GM18868 (cell line): ENCODE measurements around the gene MYO1E.
"Not testable (repeated sequence)": the region's sequence is repeated elsewhere in the genome, so short reads cannot be mapped to it uniquely, and the experiment has no call there.

Experiments used
- ATAC-seq: cut with Tn5 transposase; IDR thresholded peaks from one replicate; pipeline ENCODE4 v1.9.1; 2021; ENCODE audit warnings: mild to moderate bottlenecking, moderate library complexity; ENCODE audit not compliant: unreplicated experiment

The MYO1E gene

GRCh38 chr15:59387196-59387878, 14.7 kb upstream of the MYO1E start:
- not testable (repeated sequence) for ATAC-seq

GRCh38 chr15:59385171-59385570, 12.5 kb upstream of the MYO1E start:
- ATAC-seq, result no peak

- no peak for ATAC-seq
Observed at GRCh38 chr15:59384507-59384906, 11.8 kb upstream of the MYO1E start.

GRCh38 chr15:59380902-59381610, 8.4 kb upstream of the MYO1E start:
- ATAC-seq, result no peak

- no peak for ATAC-seq
Observed at GRCh38 chr15:59379531-59379930, 6.9 kb upstream of the MYO1E start.

- ATAC-seq, result no peak
Observed at GRCh38 chr15:59378855-59379254, 6.2 kb upstream of the MYO1E start.

- ATAC-seq, result no peak
Observed at GRCh38 chr15:59377924-59378323, 5.3 kb upstream of the MYO1E start.

- no peak for ATAC-seq
Observed at GRCh38 chr15:59376733-59377132, 4.1 kb upstream of the MYO1E start.

GRCh38 chr15:59373215-59373614, 544 bp upstream of the MYO1E start:
- no peak for ATAC-seq

GRCh38 chr15:59371458-59372351, 966 bp downstream of the MYO1E start:
- peak; percentile 17 for ATAC-seq

- peak; percentile 43 for ATAC-seq
Observed at GRCh38 chr15:59369597-59369996, 3.1 kb downstream of the MYO1E start.

- no peak for ATAC-seq
Observed at GRCh38 chr15:59367022-59367451, 5.6 kb downstream of the MYO1E start.

- no peak for ATAC-seq
Observed at GRCh38 chr15:59366333-59367021, 6.2 kb downstream of the MYO1E start.

GRCh38 chr15:59364248-59364647, 8.4 kb downstream of the MYO1E start:
- ATAC-seq, result no peak

GRCh38 chr15:59362331-59362730, 10.3 kb downstream of the MYO1E start:
- ATAC-seq, result no peak

GRCh38 chr15:59360896-59361295, 11.8 kb downstream of the MYO1E start:
- ATAC-seq, result no peak

- ATAC-seq, result no peak
Observed at GRCh38 chr15:59360305-59360704, 12.4 kb downstream of the MYO1E start.

GRCh38 chr15:59355730-59356129, 16.9 kb downstream of the MYO1E start:
- ATAC-seq, result no peak

GRCh38 chr15:59354417-59355031, 18.1 kb downstream of the MYO1E start:
- ATAC-seq, result no peak

- no peak for ATAC-seq
Observed at GRCh38 chr15:59353994-59354416, 18.7 kb downstream of the MYO1E start.
